Stimulated activated naive CD8-positive, alpha-beta T cell treated with anti-CD3 and anti-CD28 coated beads, Interleukin-15, Interleukin-2, amounts not matched to agents 100 U/mL and 50 U/mL, for 24 hours (primary cell): ENCODE data around the gene GOLIM4.
A peak's percentile ranks its signal among the peaks of the same experiment; 100 is the strongest.
"Not testable (repeated sequence)": the region's sequence is repeated elsewhere in the genome, so short reads cannot be mapped to it uniquely, and the experiment has no call there.

Experiments
- ATAC-seq: fragments of 150-1000 bp; cut with Tn5 transposase; one replicate; pipeline ENCODE4 v1.10.0; 2021
- DNase-seq: peaks from one replicate; pipeline ENCODE4 v3.0.0; 2021

The GOLIM4 gene

DNA sequence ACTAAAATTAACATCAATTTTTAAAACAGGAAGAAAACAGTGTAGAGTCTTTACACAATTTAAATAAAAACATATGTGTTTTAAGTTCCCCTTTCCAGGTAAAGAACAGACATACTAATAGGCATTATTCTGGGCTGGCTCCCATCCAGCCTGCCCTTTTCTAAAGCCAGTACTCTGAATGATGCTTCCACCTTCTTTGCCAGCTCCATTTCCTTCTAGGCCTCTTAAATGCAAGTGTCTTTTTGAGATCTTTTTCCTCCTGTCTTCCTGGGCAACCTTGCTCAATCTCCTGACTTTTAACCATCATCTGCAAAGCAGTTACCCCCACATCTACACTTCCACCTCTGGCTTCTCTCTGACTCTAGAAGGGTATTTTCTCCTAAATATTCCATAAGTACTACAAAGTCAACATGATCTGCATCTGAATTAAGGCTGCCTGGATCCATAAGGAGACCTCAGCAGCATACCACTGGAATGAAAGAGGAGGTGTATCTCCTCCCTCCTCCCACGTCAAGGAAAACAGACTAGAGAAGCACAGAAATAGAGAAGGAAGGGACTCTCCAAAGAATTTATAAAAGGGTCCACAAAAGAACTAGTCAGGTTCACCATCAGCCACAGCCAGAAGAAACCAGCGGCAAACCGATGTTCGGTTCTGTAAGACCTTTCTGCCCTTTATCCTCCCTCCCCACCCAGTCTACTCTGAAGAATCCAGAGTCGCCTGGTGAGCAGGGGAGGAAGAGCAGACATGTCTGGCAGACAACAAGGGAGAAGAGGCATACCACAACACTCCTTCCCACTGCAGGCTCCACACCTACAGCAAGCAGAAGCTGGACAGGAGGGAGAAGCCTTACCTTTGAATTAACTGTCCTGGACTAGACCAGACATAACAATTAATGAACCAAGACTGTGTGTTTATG, 47.1 kb downstream of the GOLIM4 start:
- no peak for DNase-seq
- ATAC-seq = no peak

DNA sequence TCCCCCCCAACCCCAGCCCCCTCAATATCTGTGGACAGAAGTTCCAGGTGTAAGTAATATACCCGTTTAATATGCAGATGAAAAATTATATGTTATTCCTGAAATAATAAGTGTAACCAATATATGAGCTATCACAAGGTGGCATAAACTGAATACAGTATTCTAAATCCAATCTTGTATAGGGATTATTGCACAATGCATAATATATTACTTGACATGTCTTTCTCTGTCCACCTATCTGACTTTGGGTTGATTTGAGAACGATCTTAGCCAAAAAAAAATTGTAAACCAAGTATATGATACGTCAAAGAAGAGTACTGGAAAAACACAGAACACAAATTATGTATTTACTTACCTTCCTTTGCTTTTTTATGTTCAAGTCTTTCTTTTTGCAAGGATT, 47.8 kb downstream of the GOLIM4 start:
- ATAC-seq (no peak), DNase-seq (no peak)

DNA sequence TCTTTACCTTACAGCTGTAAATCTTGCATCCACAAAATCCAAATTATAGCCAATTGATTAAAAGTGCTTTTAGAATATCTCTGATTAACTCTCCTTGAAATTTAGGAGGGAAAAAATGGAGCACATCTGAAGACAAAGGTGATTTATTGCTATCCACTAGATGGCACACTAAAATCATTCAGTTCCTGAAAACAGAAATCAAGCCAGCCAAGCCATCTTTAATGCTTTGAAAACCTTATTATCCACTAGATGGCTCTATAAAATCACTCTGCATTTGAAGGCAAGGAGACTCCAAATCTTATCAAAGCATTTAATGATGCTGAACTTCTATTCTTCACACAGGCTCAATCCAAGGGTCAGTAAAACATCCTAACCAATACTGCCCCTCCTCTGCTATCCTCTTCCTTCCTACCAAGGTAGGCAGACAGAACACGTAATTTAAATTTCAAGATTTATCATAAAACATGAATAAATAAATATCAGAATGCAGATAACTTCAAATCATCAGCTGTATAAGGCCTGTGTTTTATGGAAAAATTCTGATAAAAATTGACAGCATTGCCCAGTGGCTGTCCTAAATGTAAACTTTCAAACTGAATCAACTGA, 48.4 kb downstream of the GOLIM4 start:
- DNase-seq (no peak), ATAC-seq (no peak)

DNA sequence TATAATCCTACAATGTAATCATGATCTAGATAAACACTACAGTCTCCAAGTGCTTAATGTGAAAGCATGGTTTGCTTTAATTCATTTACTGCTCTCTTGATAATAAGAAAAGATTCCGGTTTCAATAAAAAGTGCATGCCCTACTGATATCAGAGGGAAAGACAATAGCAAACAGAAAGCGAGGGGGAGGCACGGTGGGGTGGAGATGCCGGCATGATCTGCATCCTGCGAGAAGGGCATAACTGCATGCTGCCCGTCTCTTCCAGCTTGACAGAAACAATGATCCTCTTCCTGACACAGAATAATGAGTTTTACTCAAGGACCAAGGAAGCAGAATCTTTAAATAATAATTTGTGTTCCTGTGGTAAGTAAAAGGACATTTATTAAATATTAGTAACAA, 51.7 kb downstream of the GOLIM4 start:
- DNase-seq = no peak
- no peak for ATAC-seq

DNA sequence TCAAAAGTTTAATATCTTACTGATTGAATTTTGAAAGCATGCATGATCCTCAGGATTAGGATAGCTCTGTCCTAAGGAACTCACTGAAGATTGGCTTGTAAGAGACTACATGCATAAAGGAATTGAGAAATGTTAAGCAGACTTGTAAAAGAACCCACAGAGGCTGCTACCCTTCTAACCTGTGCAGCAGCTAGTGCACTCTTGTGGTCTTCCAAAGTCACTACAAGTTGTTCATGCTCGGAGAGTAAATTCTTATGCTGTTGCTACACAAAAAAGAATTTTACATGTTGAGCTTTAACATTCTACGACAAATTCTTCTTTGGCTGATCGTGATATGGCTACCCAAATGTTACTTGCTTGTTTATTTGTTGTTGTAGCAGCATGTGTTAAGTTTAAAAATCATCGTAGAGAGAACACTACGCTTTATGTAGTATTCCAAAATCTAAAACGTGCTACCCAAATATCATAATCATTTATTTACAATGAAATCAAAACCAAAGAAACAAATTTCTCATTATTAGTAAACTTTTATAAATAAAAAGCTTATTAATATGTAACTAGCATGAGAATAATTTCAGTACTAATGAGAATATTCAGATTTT, 55.0 kb downstream of the GOLIM4 start:
- peak; percentile 49 for ATAC-seq

DNA sequence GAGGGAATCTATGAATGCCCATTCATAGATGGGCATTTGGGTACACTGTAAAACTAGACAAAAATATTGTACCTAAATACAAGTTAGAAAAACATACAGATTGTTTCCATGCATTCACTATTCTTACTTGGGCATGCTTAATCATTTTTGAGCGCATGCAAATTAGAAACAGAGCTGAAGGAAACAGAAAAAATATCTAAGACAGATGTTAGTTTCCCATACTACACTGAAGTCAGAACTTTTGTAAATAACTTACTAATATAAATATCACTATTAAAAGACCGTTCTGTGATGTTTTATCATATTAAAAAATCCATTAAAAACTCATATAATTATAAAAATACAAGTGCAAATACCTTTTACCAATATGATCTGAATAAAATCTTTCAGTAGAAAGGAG, 58.7 kb downstream of the GOLIM4 start:
- ATAC-seq = no peak
- DNase-seq = no peak

More for the DNA sequence above, 55.0 kb downstream of the GOLIM4 start:
- no peak for DNase-seq

DNA sequence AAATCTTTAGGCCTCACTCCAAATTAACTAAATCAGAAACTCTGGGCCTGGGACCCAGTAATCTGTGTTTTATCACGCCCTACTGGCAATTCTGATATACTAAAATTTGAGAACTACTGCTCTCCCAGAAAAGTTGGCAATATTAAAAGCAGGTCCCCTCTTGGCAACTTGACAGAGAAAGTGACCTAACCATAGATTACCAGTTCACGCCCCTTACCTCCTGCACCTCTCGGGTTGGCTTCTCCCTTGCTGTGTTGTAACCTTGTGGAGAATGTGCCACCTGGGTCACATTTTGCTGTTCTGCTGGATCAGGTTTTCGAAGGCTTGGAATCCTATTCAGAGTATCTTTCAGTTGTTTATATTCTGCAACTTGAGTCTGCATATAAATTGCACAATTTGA, 59.1 kb downstream of the GOLIM4 start:
- ATAC-seq (no peak), DNase-seq (no peak)

DNA sequence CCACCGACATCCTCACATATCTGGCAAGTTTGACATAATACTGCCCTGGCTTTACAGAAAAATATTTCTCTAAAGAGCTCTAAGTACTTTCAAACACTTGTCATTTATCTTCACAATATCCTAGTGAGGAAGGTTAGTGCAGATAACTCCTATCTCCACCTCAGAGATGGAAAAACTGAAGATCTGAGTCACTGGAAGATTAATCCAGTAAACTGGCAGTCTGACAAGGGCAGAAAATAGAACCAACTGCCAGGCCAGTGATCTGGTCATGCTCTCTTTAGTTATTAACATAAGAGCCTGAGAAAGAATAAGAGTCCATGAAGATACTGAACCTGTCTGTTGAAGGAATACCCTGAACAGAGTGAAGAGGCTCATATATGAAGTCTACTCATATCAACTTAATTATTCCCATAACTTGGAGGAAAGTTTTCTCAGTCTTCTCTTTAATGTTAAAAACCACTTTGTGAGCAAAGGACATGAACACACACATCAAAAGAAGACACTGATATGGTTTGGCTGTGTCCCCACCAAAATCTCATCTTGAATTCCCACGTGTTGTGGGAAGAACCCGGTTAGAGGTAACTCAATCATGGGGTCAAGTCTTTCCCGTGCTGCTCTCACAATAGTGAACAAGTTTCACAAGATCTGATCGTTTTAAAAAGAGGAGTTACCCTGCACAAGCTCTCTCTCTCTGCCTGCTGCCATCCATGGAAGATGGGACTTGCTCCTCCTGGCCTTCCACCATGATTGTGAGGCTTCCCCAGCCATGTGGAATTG, 61.4 kb downstream of the GOLIM4 start:
- DNase-seq = no peak
- ATAC-seq = no peak

DNA sequence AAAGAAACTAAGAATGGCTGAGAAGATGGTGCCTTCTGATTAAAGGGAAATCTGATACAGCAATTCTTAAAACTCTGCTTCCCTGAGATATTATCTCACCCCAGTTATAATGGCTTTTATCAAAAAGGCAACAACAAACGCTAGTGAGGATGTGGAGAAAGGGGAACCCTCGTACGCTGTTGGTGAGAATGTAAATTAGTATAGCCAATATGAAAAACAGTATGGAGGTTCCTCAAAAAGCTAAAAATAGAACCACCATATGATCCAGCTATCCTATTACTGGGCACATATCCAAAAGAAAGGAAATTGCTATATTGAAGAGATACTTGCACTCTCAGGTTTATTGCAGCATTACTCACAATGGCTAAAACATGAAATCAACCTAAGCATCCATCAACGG, 65.1 kb downstream of the GOLIM4 start:
- no peak for ATAC-seq
- no peak for DNase-seq

DNA sequence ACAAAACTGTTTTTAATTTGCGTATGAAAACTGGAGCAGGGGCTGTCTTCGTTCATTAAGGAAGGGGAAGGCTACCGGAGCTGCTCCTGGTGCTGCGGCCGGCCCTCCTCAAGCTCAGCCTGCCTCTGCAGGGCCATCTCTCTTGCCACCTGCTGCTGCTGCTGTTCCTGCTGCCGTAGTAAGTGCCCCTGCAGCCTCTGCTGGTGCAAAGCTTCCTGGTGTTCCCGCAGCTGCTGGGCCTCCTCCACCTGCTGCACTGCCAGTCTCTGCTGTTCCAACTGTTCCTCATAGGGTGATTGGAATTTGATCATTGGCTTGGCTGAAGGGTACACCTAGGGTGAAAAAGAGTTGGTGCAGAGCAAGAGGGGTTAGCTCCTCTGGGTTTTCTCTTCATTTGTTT, 66.0 kb downstream of the GOLIM4 start:
- ATAC-seq = no peak
- DNase-seq = no peak

DNA sequence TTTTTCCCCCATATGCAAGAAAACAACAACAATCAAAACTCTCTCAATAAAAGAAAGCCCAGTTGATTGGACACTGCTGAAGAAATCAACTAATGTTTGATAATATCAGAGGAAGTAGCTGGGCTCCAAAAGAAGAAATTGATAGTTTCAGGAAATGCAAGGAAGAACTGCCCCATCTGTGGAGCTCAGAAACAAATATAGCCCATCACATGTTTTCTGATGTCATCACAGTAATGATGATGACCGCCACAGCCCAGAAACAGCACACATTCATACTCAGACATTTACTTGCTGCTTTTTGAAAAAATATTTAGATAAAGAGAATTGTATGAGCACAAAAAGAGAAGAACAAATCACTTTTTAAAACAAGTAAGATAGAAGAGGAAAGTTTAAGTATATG, 67.6 kb downstream of the GOLIM4 start:
- DNase-seq (no peak), ATAC-seq (no peak)

DNA sequence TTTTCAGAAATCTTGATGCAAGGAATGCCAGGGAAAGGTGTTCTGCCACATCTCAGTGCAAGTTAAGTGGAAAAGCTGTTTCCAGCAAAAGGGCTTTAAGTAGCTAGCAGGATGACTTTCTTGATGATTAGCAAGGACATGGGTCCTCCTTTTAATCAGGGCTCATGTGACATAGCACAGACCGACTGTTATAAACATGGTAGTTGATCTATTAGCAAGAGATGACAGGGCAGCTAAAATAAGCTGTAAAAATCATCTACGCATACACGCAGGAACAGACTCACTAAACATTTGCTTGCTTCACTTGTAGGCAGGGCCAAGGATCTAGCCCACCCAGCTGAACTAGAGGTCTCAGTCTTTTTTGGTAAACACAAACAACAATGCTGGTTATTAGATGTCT, 69.0 kb downstream of the GOLIM4 start:
- DNase-seq (no peak), ATAC-seq (no peak)

DNA sequence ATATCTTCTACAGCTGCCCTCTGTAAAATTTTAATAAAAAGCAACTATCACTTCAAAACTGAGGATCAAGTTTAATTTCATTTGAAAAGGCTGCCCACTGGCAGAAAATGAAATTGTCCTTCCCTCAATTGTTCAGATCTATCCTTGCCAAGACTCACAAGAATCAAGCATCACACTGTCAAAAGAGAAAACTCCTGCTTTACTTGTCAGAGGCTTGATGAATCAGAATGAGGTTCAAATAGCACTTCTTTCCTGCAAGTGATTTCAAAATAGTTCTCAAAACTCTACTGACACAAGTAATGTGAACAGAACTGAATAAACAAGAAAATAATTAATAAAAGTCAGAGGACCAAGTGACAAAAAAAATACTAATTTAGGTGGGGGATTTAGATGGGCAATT, 70.6 kb downstream of the GOLIM4 start:
- ATAC-seq = peak; percentile 33
- DNase-seq = no peak

DNA sequence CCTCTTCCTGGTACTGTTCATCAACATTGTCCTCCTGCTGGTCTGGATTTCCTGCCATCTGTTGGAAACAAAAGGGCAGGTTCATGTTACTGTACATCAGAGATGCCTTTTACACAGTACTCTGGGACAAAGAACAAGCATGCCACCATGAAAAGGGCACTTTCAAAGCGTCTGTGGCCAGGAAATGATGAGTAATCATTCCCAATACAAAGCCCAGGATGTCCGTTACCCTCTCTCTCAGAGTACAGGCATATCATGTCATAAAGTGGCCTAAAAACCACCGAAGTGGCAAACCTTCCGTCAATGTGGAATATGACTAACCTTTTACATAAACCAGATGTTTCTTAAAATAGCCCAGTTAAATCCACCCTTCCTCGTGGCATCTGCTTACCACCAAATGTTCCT, 71.2 kb downstream of the GOLIM4 start:
- peak; percentile 97 for ATAC-seq
- DNase-seq = peak; percentile 26

DNA sequence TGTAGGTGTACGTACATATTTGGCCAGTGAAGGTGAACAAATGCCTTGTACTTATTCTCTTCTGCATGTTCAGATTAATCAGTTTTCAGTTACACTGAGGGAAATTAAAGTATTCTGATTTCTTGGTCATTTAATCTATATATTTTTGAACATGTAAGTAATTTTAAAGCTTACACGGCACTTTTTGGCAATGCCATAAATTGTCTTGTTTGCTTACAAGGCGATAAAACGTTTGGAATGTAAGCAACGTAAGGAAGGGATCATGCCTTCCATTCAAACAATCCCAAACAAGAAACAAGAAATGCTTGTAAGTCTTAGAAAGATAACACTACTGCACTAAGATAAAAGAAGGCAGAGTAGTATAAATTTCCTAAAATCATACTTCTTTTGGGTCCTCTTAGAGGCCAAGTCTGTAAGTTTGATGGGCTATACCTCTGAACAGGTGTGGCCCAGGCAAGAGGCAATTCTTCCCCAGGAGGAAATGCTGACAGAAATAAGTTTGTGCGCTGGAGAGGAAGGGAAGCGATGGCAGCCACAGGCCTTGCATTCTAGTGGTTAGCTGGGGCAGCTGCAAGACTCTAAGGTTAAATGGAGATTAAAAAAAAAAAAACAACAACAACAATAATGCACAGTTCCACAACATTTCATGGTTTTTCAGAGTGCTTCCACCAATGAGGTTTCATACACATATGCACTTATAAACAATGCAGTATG, 73.8 kb downstream of the GOLIM4 start:
- DNase-seq = no peak
- ATAC-seq = no peak

DNA sequence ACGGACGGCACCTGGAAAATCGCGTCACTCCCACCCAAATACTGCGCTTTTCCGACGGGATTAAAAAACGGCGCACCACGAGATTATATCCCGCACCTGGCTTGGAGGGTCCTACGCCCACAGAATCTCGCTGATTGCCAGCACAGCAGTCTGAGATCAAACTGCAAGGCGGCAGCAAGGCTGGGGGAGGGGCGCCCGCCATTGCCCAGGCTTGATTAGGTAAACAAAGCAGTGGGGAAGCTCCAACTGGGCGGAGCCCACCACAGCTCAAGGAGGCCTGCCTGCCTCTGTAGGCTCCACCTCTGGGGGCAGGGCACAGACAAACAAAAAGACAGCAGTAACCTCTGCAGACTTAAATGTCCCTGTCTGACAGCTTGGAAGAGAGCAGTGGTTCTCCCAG, 84.4 kb downstream of the GOLIM4 start:
- not testable (repeated sequence) for DNase-seq, ATAC-seq

DNA sequence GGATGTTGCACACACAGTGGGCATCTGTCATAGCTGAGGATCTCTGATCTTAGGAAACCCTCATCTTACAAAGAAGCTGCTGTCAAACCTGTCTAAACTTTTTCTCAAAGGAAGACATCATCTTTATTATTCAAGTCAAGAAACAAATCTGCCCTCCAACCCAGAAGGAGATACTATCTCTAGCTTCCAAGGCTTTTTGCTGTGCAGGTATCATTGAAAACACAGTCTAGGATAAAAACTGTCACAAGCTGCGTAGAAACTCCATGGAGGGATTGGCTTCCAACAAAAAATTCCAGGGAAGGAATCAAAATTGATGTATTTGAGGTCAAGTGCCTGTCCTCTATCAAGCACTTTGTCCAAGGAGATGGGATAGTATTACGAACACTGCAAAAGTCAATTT, 89.1 kb downstream of the GOLIM4 start:
- no peak for ATAC-seq
- no peak for DNase-seq

DNA sequence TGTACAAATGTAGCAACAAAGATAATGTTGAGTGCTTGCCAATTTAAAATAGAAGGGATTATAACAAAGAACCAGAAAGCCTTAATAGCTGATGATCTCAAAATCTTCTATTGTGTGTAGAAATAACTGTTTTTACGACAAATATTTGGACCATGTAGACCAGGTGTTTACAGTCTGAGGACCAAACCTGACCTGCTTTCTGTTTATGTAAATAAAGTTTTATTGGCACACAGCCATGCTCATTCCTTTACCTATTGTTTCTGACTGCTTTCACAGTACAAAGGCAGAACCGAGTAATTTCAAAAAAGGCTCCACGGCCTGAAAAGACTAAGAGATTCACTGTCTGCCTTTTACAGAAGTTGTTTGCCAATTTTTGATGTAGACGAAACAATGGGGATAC, 91.8 kb downstream of the GOLIM4 start:
- no peak for DNase-seq

DNA sequence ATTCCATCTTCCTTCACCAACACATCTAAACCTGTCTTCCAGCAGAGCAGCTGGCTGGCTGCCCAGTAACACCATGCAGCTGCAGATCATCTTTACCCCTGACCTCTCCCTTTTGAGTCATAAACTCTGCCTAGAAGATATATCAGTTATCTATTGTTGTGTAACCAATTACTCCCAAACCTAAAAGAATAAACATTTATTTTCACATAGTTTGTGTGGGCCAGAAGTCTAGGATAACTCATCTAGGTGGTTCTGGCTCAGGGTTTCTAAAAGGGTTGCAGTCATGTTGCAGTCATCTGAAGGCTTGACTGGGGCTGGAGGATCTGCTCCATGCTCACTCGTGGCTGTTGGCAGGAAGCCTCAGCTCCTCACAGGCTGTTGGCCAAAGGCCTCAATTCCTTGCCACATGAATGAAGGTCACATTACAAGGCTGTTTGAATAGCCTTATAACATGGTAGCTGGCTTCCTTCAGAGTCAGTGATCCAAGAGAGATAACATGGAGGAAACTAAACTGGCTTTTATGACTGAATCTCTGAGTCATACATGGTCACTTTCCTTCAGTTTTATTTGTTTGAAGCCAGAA, 92.8 kb downstream of the GOLIM4 start:
- DNase-seq = no peak
- ATAC-seq = peak; percentile 19

More for the DNA sequence above, 91.8 kb downstream of the GOLIM4 start:
- no peak for ATAC-seq

DNA sequence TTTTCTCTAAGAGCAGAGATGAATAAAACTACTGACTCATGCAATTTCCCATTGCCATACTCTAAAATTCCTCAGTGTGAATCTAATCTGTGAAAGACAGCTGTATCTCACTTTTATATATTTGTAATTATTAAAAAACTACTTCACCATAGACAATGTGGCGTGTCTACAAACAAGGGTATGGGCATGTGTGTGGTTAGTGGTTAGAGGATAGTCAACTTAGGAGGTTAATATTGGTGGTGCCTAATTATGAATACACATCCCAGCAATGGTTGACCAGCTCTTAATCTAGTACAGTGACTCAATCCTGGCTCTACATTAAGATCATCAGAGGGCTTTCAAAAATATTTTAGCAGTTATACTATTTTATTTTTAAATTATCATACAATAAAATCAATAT, 94.5 kb downstream of the GOLIM4 start:
- DNase-seq (no peak), ATAC-seq (no peak)

DNA sequence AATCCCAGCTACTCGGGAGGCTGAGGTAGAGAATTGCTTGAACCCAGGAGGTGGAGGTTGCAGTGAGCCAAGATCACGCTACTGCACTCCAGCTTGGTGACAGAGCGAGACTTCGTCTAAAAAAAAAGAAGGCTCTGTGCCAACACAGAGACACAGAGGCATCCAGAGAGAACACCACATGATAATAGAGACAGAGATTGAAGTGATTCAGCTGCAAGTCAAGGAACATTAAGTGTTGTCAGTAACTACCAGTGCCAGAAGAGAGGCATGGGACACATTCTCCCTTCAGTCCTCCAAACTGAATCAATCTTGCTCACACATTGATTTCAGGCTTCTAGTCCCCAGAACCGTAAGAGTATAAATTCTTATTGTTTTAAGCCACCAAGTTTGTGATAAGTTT, 97.5 kb downstream of the GOLIM4 start:
- ATAC-seq (no peak), DNase-seq (no peak)

DNA sequence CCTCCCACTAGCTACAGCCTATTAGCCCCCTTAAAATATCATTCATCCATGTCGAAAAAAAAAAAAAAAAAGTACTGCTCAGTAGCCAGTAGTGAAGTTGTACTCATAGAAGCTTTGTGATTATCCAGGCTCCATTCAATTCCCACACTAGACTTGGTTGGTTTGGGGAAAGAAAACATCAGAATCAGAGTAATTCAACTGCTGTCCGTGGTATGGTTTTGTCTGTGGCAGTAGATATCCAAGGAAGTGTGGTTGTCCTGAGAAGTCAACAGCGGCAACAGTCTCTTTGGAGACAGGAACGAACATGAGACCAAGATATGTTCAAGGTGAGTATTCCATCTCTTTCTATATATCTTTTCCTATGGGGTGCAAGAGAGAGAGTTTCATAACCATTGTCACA, 99.2 kb downstream of the GOLIM4 start:
- DNase-seq (no peak), ATAC-seq (no peak)
